Ovary (tissue), 9 donors: Measurements from ENCODE around the gene MATN3. TPM values are rescaled to one million over a fixed set of nuclear protein-coding genes. Genes with fewer than 3 reads are reported as not detected.

ENCODE experiments used
- DNase-seq, 5 donors: peaks; one replicate each; pipeline ENCODE4 v3.0.0-alpha.2; 2019 to 2020
- H3K27ac ChIP-seq, 2 donors: fragments of 200-600 bp; one replicate each; pipeline versions ENCODE4 v1.5.1 to v1.8.0; 2019 to 2022
- H3K27me3 ChIP-seq: fragments of 200-600 bp; one replicate; pipeline ENCODE4 v1.8.0; 2022
- H3K36me3 ChIP-seq: fragments of 200-600 bp; sonication (generic); one replicate; pipeline ENCODE4 v1.5.1; 2019
- H3K4me1 ChIP-seq: one replicate; pipeline ENCODE4 v1.8.1; 2013; ENCODE audit warnings: mild to moderate bottlenecking, moderate library complexity; ENCODE audit not compliant: insufficient read depth
- H3K4me3 ChIP-seq: fragments of 200-600 bp; sonication (generic); one replicate; pipeline ENCODE4 v1.5.1; 2017
- H3K9me3 ChIP-seq, 2 donors: fragments of 200-600 bp in 1 of 2; sonication (generic) in 1 of 2; one replicate each; pipeline versions ENCODE4 v1.5.1 to v1.8.1; 2013 to 2019; ENCODE audit warnings: mild to moderate bottlenecking in 1 of 2, moderate library complexity in 1 of 2
- EP300 ChIP-seq: sonication (generic); formaldehyde crosslinking; IDR thresholded peaks from one replicate; pipeline ENCODE4 v1.6.1; 2017; ENCODE audit warnings: antibody characterized with exemption
- POLR2A ChIP-seq: fragments of 450-650 bp; IDR thresholded peaks from one replicate; pipeline ENCODE4 v1.6.1; 2017; ENCODE audit warnings: antibody characterized with exemption, mild to moderate bottlenecking, moderate library complexity
- WGBS, 3 donors: extraction: QIAGEN DNeasy Blood & Tissue Kit in 1 of 3; methylation state at CpG; one replicate each; pipeline versions ENCODE4 v1.1.5 to v1.1.7; 2013 to 2017; 5-methylcytosine and 5-hydroxymethylcytosine counted together
- intact Hi-C, 4 donors: fragments of 100-400 bp; cut with DNase I; formaldehyde crosslinking; loops; one replicate each; pipeline versions ENCODE4 v1.11.0 to v1.15.1; 2022 to 2023
- polyA plus RNA-seq, 2 donors: library from polyadenylated mRNA; stranded (reverse); fragments of 200-250 nt in 1 of 2; fragments of 350-450 nt in 1 of 2; fragmentation: Illumina TruSeq in 1 of 2; extraction: RNeasy Lipid Tissue Mini Kit (QIAGEN cat#74804) in 1 of 2; gene quantifications; one replicate each; pipeline ENCODE4 v1.2.3, GENCODE V29; 2013 to 2014
- total RNA-seq, 7 donors: library from RNA; depleted of rRNA in 2 of 7; stranded (reverse); fragments of >200 nt in 2 of 7; fragmentation: NEBNext Ultra II Directional in 3 of 7; extraction: Animal tissue kit (Norgen Biotek cat#: 25700) in 3 of 7; gene quantifications; one replicate each; pipeline versions ENCODE4 v1.1.0 to v1.2.4, GENCODE V29; 2016 to 2023
- TF ChIP-seq, protein P1 (sequence below), 3 donors: fragments of 450-650 bp in 2 of 3; fragments of 200-600 bp in 1 of 3; IDR thresholded peaks; one replicate each; pipeline versions ENCODE4 v1.5.1 to v1.8.0; 2016 to 2022; ENCODE audit warnings: antibody characterized with exemption in 3 of 3, mild to moderate bottlenecking in 1 of 3
- donor health status: DM: no; HTN: no; CAD: no; lungs with moderate emphysema.
- donor health status: DM: no; HTN: no; CAD: no.
- donor health status: Bipolar disorder and iron deficiency.
- donor health status: DM: yes; HTN: yes; CAD: no.
- donor health status: DM: no; HTN: no; CAD: no.
- donor health status: DM: yes; HTN: yes; CAD: no.

Gene MATN3
- total and polyA plus RNA-seq, 9 donors: 0.34 to 2.5 (median 0.73) TPM

DNA sequence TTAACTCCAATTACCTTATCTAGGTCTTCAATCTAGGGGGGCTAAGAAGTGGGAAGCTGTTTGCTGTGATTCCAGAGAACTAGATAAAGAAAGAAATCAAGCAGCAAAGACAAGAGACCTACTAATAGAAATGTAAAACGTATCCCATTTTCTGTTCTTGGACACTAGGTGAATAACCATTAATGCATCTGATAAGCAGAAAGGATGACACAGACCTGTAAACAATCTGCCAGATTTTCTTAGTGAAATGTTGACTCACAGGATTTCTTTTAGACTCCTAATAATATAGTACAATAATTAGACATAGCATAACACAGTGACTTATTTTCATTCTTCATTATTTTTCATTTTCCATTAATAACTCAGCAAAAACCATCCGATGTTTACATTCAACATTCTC, 23.9 kb downstream of the MATN3 start:
- TF ChIP-seq POLR2A: no peak
- TF ChIP-seq EP300: no peak
- TF ChIP-seq, protein P1, sequence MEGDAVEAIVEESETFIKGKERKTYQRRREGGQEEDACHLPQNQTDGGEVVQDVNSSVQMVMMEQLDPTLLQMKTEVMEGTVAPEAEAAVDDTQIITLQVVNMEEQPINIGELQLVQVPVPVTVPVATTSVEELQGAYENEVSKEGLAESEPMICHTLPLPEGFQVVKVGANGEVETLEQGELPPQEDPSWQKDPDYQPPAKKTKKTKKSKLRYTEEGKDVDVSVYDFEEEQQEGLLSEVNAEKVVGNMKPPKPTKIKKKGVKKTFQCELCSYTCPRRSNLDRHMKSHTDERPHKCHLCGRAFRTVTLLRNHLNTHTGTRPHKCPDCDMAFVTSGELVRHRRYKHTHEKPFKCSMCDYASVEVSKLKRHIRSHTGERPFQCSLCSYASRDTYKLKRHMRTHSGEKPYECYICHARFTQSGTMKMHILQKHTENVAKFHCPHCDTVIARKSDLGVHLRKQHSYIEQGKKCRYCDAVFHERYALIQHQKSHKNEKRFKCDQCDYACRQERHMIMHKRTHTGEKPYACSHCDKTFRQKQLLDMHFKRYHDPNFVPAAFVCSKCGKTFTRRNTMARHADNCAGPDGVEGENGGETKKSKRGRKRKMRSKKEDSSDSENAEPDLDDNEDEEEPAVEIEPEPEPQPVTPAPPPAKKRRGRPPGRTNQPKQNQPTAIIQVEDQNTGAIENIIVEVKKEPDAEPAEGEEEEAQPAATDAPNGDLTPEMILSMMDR (IDR thresholded peaks at IDR 0.05): no peak
- intact Hi-C loops: no loop called here
- H3K9me3 ChIP-seq: no peaks in the 10 kb centered on the region
- no peak for DNase-seq
- peaks cover 3% of the 10 kb centered on the region for H3K4me1 ChIP-seq
- peak overlapping the region; percentile 62 for H3K4me3 ChIP-seq
- no peaks in the 10 kb centered on the region for H3K36me3 ChIP-seq
- no peak overlapping the region for H3K27ac ChIP-seq
- H3K27me3 ChIP-seq: no peaks in the 10 kb centered on the region
- 40 to 56% (median 42%) methylated on average over 2 of the region's 2 CpGs for WGBS, 3 donors

- WGBS, 3 donors: 94 to 97% (median 96%) methylated on average over 5 of the region's 5 CpGs
- TF ChIP-seq EP300: no peak
- TF ChIP-seq, protein P1 (IDR thresholded peaks at IDR 0.05): no peak
- TF ChIP-seq POLR2A: no peak
These were observed 24.5 kb downstream of the MATN3 start for GRCh38 chr2:19987936-19988335.

DNA sequence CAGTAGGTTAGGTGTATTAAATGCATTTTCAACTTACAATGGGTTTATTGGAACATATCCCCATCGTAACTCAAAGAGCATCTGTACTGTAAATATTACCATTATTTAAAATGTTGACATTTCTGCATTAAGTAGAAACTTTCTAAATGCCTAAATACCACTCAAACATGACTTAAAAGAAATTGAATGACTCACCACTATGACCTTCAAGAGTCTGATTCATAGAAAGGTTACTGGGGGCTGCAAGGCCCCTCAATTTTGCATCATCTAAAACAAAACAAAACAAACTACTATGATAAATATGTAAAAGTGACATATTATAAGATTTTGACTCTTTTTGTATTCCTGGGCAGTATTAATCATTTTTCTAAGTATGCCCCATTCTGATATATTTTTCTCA, 30.2 kb downstream of the MATN3 start:
- WGBS, 3 donors: 71 to 92% (median 77%) methylated on average over 1 of the region's 1 CpG
- no peak for TF ChIP-seq POLR2A
- TF ChIP-seq, protein P1 (IDR thresholded peaks at IDR 0.05): no peak
- no peak for TF ChIP-seq EP300
- Histone ChIP-seq H3K36me3 (no peaks in the 10 kb centered on the region), H3K9me3 (no peaks in the 10 kb centered on the region), H3K4me1 (no peaks in the 10 kb centered on the region), H3K27ac (no peak overlapping the region), H3K4me3 (no peak overlapping the region), H3K27me3 (no peaks in the 10 kb centered on the region)
- no peak for DNase-seq
- intact Hi-C loops: no loop called here

More at GRCh38 chr2:19987936-19988335, 24.5 kb downstream of the MATN3 start:
- H3K4me1 ChIP-seq: peaks cover 3% of the 10 kb centered on the region
- no peak overlapping the region for H3K4me3 ChIP-seq
- H3K27ac ChIP-seq: no peak overlapping the region
- H3K9me3 ChIP-seq: no peaks in the 10 kb centered on the region
- H3K27me3 ChIP-seq: no peaks in the 10 kb centered on the region
- H3K36me3 ChIP-seq: no peaks in the 10 kb centered on the region
- intact Hi-C loops: no loop called here
- DNase-seq: no peak

DNA sequence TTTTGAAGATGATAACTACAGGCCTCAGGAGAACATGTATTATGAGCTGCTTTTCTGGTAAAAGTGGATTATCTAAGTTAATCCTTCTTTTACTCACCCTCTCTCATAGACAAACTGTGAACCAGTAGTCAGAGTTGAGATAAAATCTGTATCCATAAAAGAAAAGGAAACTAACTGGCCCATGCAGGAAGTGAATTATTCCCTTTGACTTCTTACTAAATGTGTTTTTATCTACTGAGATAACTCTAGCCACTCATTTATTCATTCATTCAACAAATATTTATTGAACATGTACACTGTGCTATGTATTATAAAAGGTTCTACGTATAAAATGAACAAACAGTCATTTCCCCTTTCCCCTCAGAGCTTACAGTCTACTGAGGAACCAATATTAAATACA, 32.5 kb downstream of the MATN3 start:
- Histone ChIP-seq H3K27ac (no peak overlapping the region), H3K27me3 (no peaks in the 10 kb centered on the region), H3K36me3 (no peaks in the 10 kb centered on the region), H3K4me3 (no peak overlapping the region), H3K4me1 (no peaks in the 10 kb centered on the region), H3K9me3 (no peaks in the 10 kb centered on the region)
- no peak for TF ChIP-seq POLR2A
- no peak for TF ChIP-seq EP300
- TF ChIP-seq, protein P1 (IDR thresholded peaks at IDR 0.05): no peak
- DNase-seq: no peak
- WGBS, 3 donors: 83 to 87% (median 85%) methylated on average over 1 of the region's 1 CpG
- intact Hi-C loops: loop anchor here in 1 of 4 donors (10.0 kb wide), 1 partner anchor 965 kb away; no protein-coding TSS in a partner anchor
